Endothelial cell of umbilical vein (primary cell): ENCODE results near the gene PADI1. TPM values are rescaled to one million over a fixed set of nuclear protein-coding genes. Genes with fewer than 3 reads are reported as not detected.

ENCODE experiments used
- BruUV-seq: library from RNA; stranded (reverse); fragments of 400-500 nt; replicated peaks from 2 replicates; lab custom pipeline; 2021; lab: Mats Ljungman, UMichigan
- CTCF ChIA-PET: fragments of 300-600, 350-600 bp; sonication (Branson Sonifier 250); formaldehyde crosslinking; loops from one replicate; lab custom pipeline; 2021; ENCODE audit warnings: antibody characterized with exemption, inconsistent platforms; lab: Charles Lee
- POLR2A ChIA-PET: fragments of 300-600, 350-600 bp; sonication (Branson Sonifier 250); formaldehyde crosslinking; loops from one replicate; lab custom pipeline; 2021; ENCODE audit warnings: antibody characterized with exemption, inconsistent platforms; lab: Charles Lee
- DNase-seq: peaks from one replicate; pipeline ENCODE4 v3.0.0-alpha.2; 2011; ENCODE audit warnings: low read depth, low spot score
- FAIRE-seq: peaks from 2 replicates; lab custom pipeline; 2011; peaks lifted over from hg19 to GRCh38; lab: Jason Lieb, UNC
- H2AFZ ChIP-seq: 2 replicates; pipeline ENCODE4 v1.6.0; 2012; ENCODE audit warnings: low read depth, low read length, control low read depth, inconsistent platforms
- H3K27ac ChIP-seq: 2 replicates; pipeline ENCODE4 v1.5.1; 2011; ENCODE audit warnings: low read depth, mild to moderate bottlenecking, control low read depth, low read length, moderate library complexity; ENCODE audit not compliant: insufficient read depth
- H3K27me3 ChIP-seq, 2 experiments: 2 replicates each; pipeline versions ENCODE4 v1.6.0 to v1.6.1; 2011; ENCODE audit warnings: low read length in 2 of 2, mixed read lengths in 1 of 2; ENCODE audit not compliant: control insufficient read depth in 2 of 2, insufficient read depth in 2 of 2
- H3K36me3 ChIP-seq, 2 experiments: 2 replicates in 1 of 2; 3 replicates in 1 of 2; pipeline ENCODE4 v1.5.1; 2011; ENCODE audit warnings: low read length in 2 of 2, mild to moderate bottlenecking in 1 of 2, moderate library complexity in 1 of 2; ENCODE audit not compliant: control insufficient read depth in 2 of 2, insufficient read depth in 2 of 2; ENCODE audit errors: extremely low read depth in 1 of 2
- H3K4me1 ChIP-seq: 3 replicates; pipeline ENCODE4 v1.5.1; 2011; ENCODE audit warnings: mild to moderate bottlenecking, low read length; ENCODE audit not compliant: control insufficient read depth, insufficient read depth; ENCODE audit errors: extremely low read depth
- H3K4me2 ChIP-seq: 2 replicates; pipeline ENCODE4 v1.6.1; 2011; ENCODE audit warnings: low read length, control low read depth, mixed read lengths; ENCODE audit not compliant: insufficient read depth
- H3K4me3 ChIP-seq, 3 experiments: fragments of 200-600 bp in 1 of 3; sonication (generic), shearing (Covaris generic) in 1 of 3; replicated peaks in 1 of 3; 2 replicates each; pipeline ENCODE4 v1.5.1; 2011 to 2016; ENCODE audit warnings: control low read depth in 3 of 3, low read length in 3 of 3, mild to moderate bottlenecking in 2 of 3, inconsistent platforms in 1 of 3, low read depth in 1 of 3, moderate library complexity in 1 of 3; ENCODE audit not compliant: insufficient read depth in 1 of 3
- H3K79me2 ChIP-seq: 2 replicates; pipeline ENCODE4 v1.6.0; 2012; ENCODE audit warnings: low read length, inconsistent platforms; ENCODE audit not compliant: control insufficient read depth, insufficient read depth
- H3K9ac ChIP-seq: replicated peaks from 2 replicates; pipeline ENCODE3; 2011; ENCODE audit warnings: low read length, control low read depth; ENCODE audit not compliant: insufficient read depth; ENCODE audit errors: extremely low read depth
- H3K9me1 ChIP-seq: replicated peaks from 3 replicates; pipeline ENCODE4 v1.6.0; 2011; ENCODE audit warnings: mild to moderate bottlenecking, low read length; ENCODE audit not compliant: control insufficient read depth, insufficient read depth; ENCODE audit errors: extremely low read depth
- H3K9me3 ChIP-seq: replicated peaks from 2 replicates; pipeline ENCODE4 v1.5.1; 2012; ENCODE audit warnings: low read length, inconsistent platforms; ENCODE audit not compliant: control insufficient read depth, insufficient read depth
- H4K20me1 ChIP-seq: replicated peaks from 2 replicates; pipeline ENCODE3; 2011; ENCODE audit warnings: mild to moderate bottlenecking, low read length; ENCODE audit not compliant: control insufficient read depth, insufficient read depth; ENCODE audit errors: extremely low read depth
- EZH2 ChIP-seq: IDR thresholded peaks from 2 replicates; pipeline ENCODE4 v1.6.1; 2012; ENCODE audit warnings: borderline replicate concordance, low read depth, mild to moderate bottlenecking, moderate library complexity, low read length, inconsistent platforms; ENCODE audit not compliant: severe bottlenecking
- FOS ChIP-seq: IDR thresholded peaks from 2 replicates; pipeline ENCODE4 v1.6.1; 2011; ENCODE audit warnings: mild to moderate bottlenecking, low read length, moderate library complexity, borderline replicate concordance; ENCODE audit not compliant: insufficient read depth
- GATA2 ChIP-seq: IDR thresholded peaks from 2 replicates; pipeline ENCODE4 v1.7.0; 2011; ENCODE audit warnings: low read depth, mild to moderate bottlenecking, moderate library complexity, mixed read lengths, low read length; ENCODE audit not compliant: insufficient read length, insufficient read depth
- JUN ChIP-seq: IDR thresholded peaks from 2 replicates; pipeline ENCODE4 v1.6.1; 2011; ENCODE audit warnings: borderline replicate concordance, low read depth; ENCODE audit not compliant: insufficient read length, insufficient read depth
- MAX ChIP-seq: IDR thresholded peaks from 2 replicates; pipeline ENCODE4 v1.6.1; 2011; ENCODE audit not compliant: insufficient read depth, insufficient read length
- MYC ChIP-seq: IDR thresholded peaks from one replicate; pipeline ENCODE4 v1.6.1; 2011; ENCODE audit warnings: mild to moderate bottlenecking, low read depth, low read length
- POLR2A ChIP-seq: IDR thresholded peaks from 2 replicates; pipeline ENCODE4 v1.6.1; 2012; ENCODE audit warnings: low read depth, mild to moderate bottlenecking, control low read depth, low read length
- POLR2AphosphoS5 ChIP-seq: IDR thresholded peaks from 2 replicates; pipeline ENCODE4 v1.6.1; 2012; ENCODE audit warnings: low read depth, mild to moderate bottlenecking, control low read depth, low read length, moderate library complexity; ENCODE audit not compliant: insufficient read depth
- dilution Hi-C: fragments of 300-500 bp; cut with MboI; formaldehyde crosslinking; loops from one replicate; pipeline ENCODE4 v1.15.0; 2019; ENCODE audit warnings: low sequenced_read_pairs; ENCODE audit not compliant: extremely low pct_ligation_motif_present
- intact Hi-C: fragments of 100-400 bp; cut with micrococcal nuclease; formaldehyde crosslinking; loops from one replicate; pipeline ENCODE4 v1.10.0; 2022
- polyA plus RNA-seq, 4 experiments: library from polyadenylated mRNA; depleted of rRNA in 3 of 4; stranded (reverse) in 3 of 4; unstranded in 1 of 4; fragments of >200 nt; gene quantifications; 2 replicates each; pipeline versions ENCODE4 v1.2.1 to v1.2.3, GENCODE V29; 2011 to 2012; ENCODE audit warnings: missing spikeins in 1 of 4
- total RNA-seq: library from RNA; stranded (reverse); gene quantifications from 2 replicates; pipeline ENCODE4 v1.2.3, GENCODE V29; 2021

The PADI1 gene
- total and polyA plus RNA-seq, 2 donors (not counting 3 experiments of a cell fraction or from before 2014, with no cell fraction given) = 0.01 TPM; not detected in 1

DNA sequence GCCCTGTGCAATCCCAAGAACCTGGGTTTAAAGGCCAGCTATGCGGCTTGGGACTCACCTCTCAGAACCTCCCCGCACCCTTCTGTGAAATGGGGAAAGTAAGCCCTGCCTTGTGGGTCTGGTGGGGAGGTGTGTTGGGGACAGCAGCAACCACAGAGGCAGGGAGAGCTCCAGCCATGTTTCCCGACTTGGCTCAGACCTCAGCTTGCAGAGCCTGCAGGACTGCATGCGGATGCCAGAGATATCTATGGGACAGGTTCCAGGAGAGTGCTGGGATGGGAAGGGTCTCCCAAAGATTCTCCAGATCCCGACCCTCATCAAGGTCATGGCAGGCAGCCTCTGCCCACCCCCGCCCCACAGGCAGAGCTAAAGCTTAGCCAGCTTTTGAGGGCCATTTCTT lies 20.2 kb downstream of the PADI1 start:
- no peaks in the 10 kb centered on the region for H4K20me1 ChIP-seq
- TF ChIP-seq MAX (no peak), GATA2 (no peak), FOS (no peak), EZH2 (no peak), JUN (no peak), POLR2AphosphoS5 (no peak), MYC (no peak)
- H3K79me2 ChIP-seq = no peaks in the 10 kb centered on the region
- no peaks in the 10 kb centered on the region for H3K4me1 ChIP-seq
- H3K27me3 ChIP-seq = no peaks in the 10 kb centered on the region
- H2AFZ ChIP-seq = no peak overlapping the region
- H3K4me3 ChIP-seq = no peak overlapping the region
- H3K9me1 ChIP-seq = no peaks in the 10 kb centered on the region
- no TSS peak for BruUV-seq
- ChIA-PET POLR2A (no interaction called here), CTCF (interaction anchor here (1.4 kb wide), 1 partner anchor 14 kb away, joined by 4 read pairs; no protein-coding TSS in a partner anchor)
- no peaks in the 10 kb centered on the region for H3K36me3 ChIP-seq
- no peaks in the 10 kb centered on the region for H3K9me3 ChIP-seq
- DNase-seq (no peak), FAIRE-seq (no peak)
- dilution Hi-C loops (no loop called here), intact Hi-C loops (no loop called here)
- H3K27ac ChIP-seq = no peak overlapping the region
- H3K4me2 ChIP-seq = no peak overlapping the region
- no peak overlapping the region for H3K9ac ChIP-seq

DNA sequence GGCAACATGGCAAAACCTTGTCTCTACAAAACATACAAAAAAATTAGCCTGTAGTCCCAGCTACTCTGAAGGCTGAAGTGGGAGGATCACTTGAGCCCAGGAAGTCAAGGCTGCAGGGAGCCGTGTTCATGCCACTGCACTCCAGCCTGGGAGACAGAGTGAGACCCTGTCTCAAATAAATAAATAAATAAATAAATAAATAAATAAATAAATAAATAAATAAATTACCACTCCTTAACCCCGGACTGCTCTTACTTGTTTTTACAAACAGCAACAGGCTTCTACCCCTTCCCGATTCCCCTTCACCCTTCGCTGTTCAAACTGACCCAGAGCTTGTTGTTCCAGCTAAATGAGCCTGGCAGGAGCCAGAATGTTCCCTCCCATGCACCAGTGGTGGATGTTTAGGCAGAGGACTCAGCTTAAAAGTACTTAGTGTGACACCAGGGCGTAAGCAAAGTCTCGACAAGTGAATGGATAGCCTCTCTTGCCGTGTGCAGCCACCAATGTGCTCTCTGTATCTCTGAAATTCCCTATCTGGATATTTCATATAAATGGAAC lies 22.5 kb downstream of the PADI1 start:
- DNase-seq (no peak), FAIRE-seq (no peak)
- Histone ChIP-seq H3K4me3 (no peak overlapping the region), H2AFZ (no peak overlapping the region), H3K79me2 (no peaks in the 10 kb centered on the region), H3K27ac (no peak overlapping the region), H3K36me3 (no peaks in the 10 kb centered on the region), H4K20me1 (no peaks in the 10 kb centered on the region), H3K9me1 (no peaks in the 10 kb centered on the region), H3K9ac (no peak overlapping the region), H3K4me1 (no peaks in the 10 kb centered on the region), H3K4me2 (no peak overlapping the region), H3K27me3 (no peaks in the 10 kb centered on the region), H3K9me3 (no peaks in the 10 kb centered on the region)
- dilution Hi-C loops = no loop called here
- CTCF ChIA-PET = interaction anchor here (1.9 kb wide), 1 partner anchor 101 kb away, joined by 5 read pairs; no protein-coding TSS in a partner anchor
- intact Hi-C loops = no loop called here
- TF ChIP-seq JUN (no peak), POLR2A (no peak), MAX (no peak), GATA2 (no peak), POLR2AphosphoS5 (no peak), EZH2 (no peak), FOS (no peak)
- BruUV-seq = no TSS peak
- POLR2A ChIA-PET = interaction anchor here (0.7 kb wide), 2 partner anchors 18 to 150 kb away, joined by 3 to 5 read pairs; no protein-coding TSS in a partner anchor
